Endodermal cell (in vitro differentiated cells): Measurements from ENCODE around the gene NYNRIN. TPM values are rescaled to one million over a fixed set of nuclear protein-coding genes. Genes with fewer than 3 reads are reported as not detected.

Experiments used
- DNase-seq: peaks from one replicate; pipeline ENCODE4 v3.0.0-alpha.2; 2017
- H3K27ac ChIP-seq: 2 replicates; pipeline ENCODE4 v1.5.1; 2013; ENCODE audit warnings: mild to moderate bottlenecking, low read depth, low read length, moderate library complexity
- H3K27me3 ChIP-seq: 2 replicates; pipeline ENCODE4 v1.6.1; 2013; ENCODE audit warnings: mild to moderate bottlenecking, low read length, moderate library complexity; ENCODE audit not compliant: insufficient read depth, control insufficient read depth, poor library complexity, severe bottlenecking
- H3K36me3 ChIP-seq: 2 replicates; pipeline ENCODE4 v1.7.0; 2013; ENCODE audit warnings: mild to moderate bottlenecking, low read length, moderate library complexity; ENCODE audit not compliant: control insufficient read depth, insufficient read depth
- H3K4me1 ChIP-seq: one replicate; pipeline ENCODE4 v1.7.0; 2013; ENCODE audit warnings: low read length; ENCODE audit not compliant: control insufficient read depth, insufficient read depth
- H3K4me3 ChIP-seq: 2 replicates; pipeline ENCODE4 v1.5.1; 2013; ENCODE audit warnings: mild to moderate bottlenecking, low read length, moderate library complexity
- H3K9ac ChIP-seq: 2 replicates; pipeline ENCODE4 v1.6.1; 2013; ENCODE audit warnings: mild to moderate bottlenecking, low read length, moderate library complexity; ENCODE audit not compliant: poor library complexity, severe bottlenecking; ENCODE audit errors: extremely low read depth
- H3K9me3 ChIP-seq: 2 replicates; pipeline ENCODE4 v1.6.1; 2013; ENCODE audit warnings: mild to moderate bottlenecking, low read length, moderate library complexity; ENCODE audit not compliant: control insufficient read depth
- H3K27ac Mint-ChIP-seq: 2 replicates; pipeline ENCODE4 v1.8.0; 2020; ENCODE audit warnings: mixed read lengths
- H3K27me3 Mint-ChIP-seq: 2 replicates; pipeline ENCODE4 v1.8.0; 2021; ENCODE audit warnings: mild to moderate bottlenecking, mixed read lengths; ENCODE audit not compliant: insufficient read depth
- H3K36me3 Mint-ChIP-seq: 2 replicates; pipeline ENCODE4 v1.8.0; 2020; ENCODE audit warnings: low read depth, mixed read lengths
- H3K4me1 Mint-ChIP-seq: 2 replicates; pipeline ENCODE4 v1.8.0; 2020; ENCODE audit warnings: mixed read lengths
- H3K4me3 Mint-ChIP-seq: 2 replicates; pipeline ENCODE4 v1.8.0; 2020; ENCODE audit warnings: mild to moderate bottlenecking, moderate library complexity, mixed read lengths
- H3K9me3 Mint-ChIP-seq: 2 replicates; pipeline ENCODE4 v1.8.0; 2020; ENCODE audit warnings: mild to moderate bottlenecking, mixed read lengths
- WGBS, 2 experiments: methylation state at CpG; one replicate each; pipeline versions ENCODE4 v1.1.5 to v1.1.7; 2013; ENCODE audit warnings: missing lambda C conversion rate in 2 of 2, mixed read lengths in 1 of 2; ENCODE audit not compliant: insufficient coverage in 1 of 2, insufficient read length in 1 of 2; 5-methylcytosine and 5-hydroxymethylcytosine counted together
- total RNA-seq, 2 donors: library from RNA; stranded (reverse); fragmentation: NEBNext Ultra II Directional in 1 of 2; extraction: Animal tissue kit (Norgen Biotek cat#: 25700) in 1 of 2; gene quantifications; 2 replicates in 1 of 2; 3 replicates in 1 of 2; pipeline ENCODE4 v1.2.1, GENCODE V29; 2021
- TF ChIP-seq, protein P1 (sequence below): fragments of 200-600 bp; sonication (generic); conservative IDR thresholded peaks from 2 replicates; pipeline ENCODE4 v1.5.0; 2021; ENCODE audit warnings: antibody characterized with exemption, mild to moderate bottlenecking

Gene NYNRIN
- total RNA-seq, 2 donors from 2014 or later = 19.5 to 19.7 TPM

DNA sequence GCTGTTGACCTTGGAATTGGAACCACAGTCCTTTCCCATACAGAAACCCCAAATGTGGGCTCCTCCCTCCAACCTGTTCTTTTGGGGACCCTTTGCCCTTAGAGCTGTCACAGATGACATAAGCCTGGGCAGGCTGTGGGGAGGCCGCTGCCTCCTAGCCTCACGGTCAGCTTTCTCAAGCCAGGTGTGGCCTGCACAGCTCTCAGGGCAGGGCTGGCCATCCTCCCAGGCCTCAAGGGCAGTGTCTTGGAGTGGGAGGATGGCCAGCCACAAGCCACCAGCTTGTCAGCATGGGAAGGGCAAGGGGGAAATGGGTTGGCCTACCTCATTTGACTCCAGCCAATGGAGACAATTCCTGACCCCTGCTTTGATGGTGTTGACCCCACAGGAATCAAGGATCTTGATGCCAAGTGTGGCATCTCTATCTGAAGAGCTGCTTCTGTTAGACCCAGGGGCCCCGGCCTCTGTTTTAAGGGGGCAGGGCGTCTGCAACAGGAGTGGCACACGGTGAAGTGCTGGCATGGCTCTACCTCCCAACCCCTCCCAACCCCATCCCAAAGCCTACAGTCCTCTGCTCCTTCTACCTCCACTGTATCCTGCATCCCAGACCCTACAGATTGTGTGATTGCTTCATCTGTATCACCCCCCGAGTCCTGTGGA lies 19.2 kb downstream of the NYNRIN start:
- Mint-ChIP-seq H3K27ac (no peak overlapping the region), H3K4me1 (no peaks in the 10 kb centered on the region)

DNA sequence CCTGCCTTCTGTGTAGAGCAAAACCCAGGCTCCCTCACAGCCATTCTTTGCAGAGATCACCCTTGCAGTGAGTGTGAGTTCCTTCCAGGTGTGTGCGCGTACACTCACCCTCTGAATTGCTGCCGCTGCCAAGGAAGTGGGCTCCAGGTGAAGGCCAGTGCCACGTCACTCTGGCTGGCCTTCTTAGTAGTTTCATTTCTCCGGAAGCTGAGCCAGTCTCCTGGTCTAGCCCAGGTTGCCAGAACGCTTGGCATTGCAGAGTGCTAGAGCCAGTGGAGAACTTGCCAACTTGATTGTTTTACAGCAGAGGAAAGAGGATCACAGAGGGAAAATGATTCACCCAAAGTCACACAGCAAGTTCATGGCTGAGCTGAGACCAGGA lies 19.7 kb downstream of the NYNRIN start:
- Mint-ChIP-seq H3K36me3 (peaks cover 11% of the 10 kb centered on the region), H3K4me3 (no peak overlapping the region), H3K9me3 (no peaks in the 10 kb centered on the region), H3K4me1 (no peaks in the 10 kb centered on the region), H3K27me3 (peaks cover 15% of the 10 kb centered on the region), H3K27ac (no peak overlapping the region)
- Histone ChIP-seq H3K9me3 (no peaks in the 10 kb centered on the region), H3K4me3 (no peak overlapping the region), H3K36me3 (no peaks in the 10 kb centered on the region), H3K4me1 (no peaks in the 10 kb centered on the region), H3K27me3 (peaks cover 37% of the 10 kb centered on the region), H3K27ac (no peak overlapping the region), H3K9ac (no peak overlapping the region)
- no peak for DNase-seq
- 91 to 97% methylated on average over 6 of the region's 6 CpGs for WGBS, 2 experiments
- TF ChIP-seq, protein P1, sequence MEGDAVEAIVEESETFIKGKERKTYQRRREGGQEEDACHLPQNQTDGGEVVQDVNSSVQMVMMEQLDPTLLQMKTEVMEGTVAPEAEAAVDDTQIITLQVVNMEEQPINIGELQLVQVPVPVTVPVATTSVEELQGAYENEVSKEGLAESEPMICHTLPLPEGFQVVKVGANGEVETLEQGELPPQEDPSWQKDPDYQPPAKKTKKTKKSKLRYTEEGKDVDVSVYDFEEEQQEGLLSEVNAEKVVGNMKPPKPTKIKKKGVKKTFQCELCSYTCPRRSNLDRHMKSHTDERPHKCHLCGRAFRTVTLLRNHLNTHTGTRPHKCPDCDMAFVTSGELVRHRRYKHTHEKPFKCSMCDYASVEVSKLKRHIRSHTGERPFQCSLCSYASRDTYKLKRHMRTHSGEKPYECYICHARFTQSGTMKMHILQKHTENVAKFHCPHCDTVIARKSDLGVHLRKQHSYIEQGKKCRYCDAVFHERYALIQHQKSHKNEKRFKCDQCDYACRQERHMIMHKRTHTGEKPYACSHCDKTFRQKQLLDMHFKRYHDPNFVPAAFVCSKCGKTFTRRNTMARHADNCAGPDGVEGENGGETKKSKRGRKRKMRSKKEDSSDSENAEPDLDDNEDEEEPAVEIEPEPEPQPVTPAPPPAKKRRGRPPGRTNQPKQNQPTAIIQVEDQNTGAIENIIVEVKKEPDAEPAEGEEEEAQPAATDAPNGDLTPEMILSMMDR = no peak

More for the DNA sequence above, 19.2 kb downstream of the NYNRIN start:
- H3K9me3 ChIP-seq = no peaks in the 10 kb centered on the region
- no peaks in the 10 kb centered on the region for H3K4me1 ChIP-seq
- no peak overlapping the region for H3K27ac ChIP-seq
- Mint-ChIP-seq H3K36me3 (peaks cover 12% of the 10 kb centered on the region), H3K27me3 (peaks cover 15% of the 10 kb centered on the region), H3K4me3 (no peak overlapping the region), H3K9me3 (no peaks in the 10 kb centered on the region)
- H3K36me3 ChIP-seq = no peaks in the 10 kb centered on the region
- 87 to 94% methylated on average over 5 to 6 of the region's 6 CpGs for WGBS, 2 experiments
- TF ChIP-seq, protein P1 = no peak
- DNase-seq = no peak
- no peak overlapping the region for H3K4me3 ChIP-seq
- peaks cover 31% of the 10 kb centered on the region for H3K27me3 ChIP-seq
- H3K9ac ChIP-seq = no peak overlapping the region

DNA sequence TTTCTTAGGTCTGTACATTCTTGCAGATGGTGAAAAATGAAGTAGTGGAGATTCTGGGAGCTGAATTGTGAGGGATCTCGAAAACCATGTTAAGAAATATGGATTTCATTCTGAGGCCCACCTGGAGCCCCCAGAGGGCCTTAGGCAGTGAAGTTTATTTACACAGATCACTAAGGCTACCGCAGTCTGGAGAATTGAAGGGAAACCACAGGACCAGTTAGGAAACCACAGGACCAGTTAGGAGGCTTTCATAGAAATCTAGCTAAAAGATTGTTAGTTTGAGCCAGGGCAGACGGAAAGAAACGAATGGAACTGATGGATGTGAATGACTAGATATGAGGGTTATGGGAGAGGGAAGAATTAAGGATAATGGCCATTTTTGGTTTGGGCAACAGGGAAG lies 23.5 kb downstream of the NYNRIN start:
- 85 to 98% methylated on average over 4 of the region's 4 CpGs for WGBS, 2 experiments

More for the DNA sequence above, 23.5 kb downstream of the NYNRIN start:
- no peak overlapping the region for H3K4me3 Mint-ChIP-seq
- no peaks in the 10 kb centered on the region for H3K36me3 Mint-ChIP-seq
- Histone ChIP-seq H3K27me3 (peaks cover 37% of the 10 kb centered on the region), H3K4me1 (no peaks in the 10 kb centered on the region), H3K4me3 (no peak overlapping the region), H3K27ac (no peak overlapping the region), H3K36me3 (no peaks in the 10 kb centered on the region), H3K9ac (no peak overlapping the region), H3K9me3 (no peaks in the 10 kb centered on the region)
- no peak for DNase-seq
- peaks cover 16% of the 10 kb centered on the region for H3K27me3 Mint-ChIP-seq
- H3K9me3 Mint-ChIP-seq = no peaks in the 10 kb centered on the region
- TF ChIP-seq, protein P1 = no peak
- H3K27ac Mint-ChIP-seq = no peak overlapping the region
- peaks cover 8% of the 10 kb centered on the region for H3K4me1 Mint-ChIP-seq
